NAMALWA (cell line): ENCODE results near the gene MAGI2.
"Not testable (repeated sequence)": the region's sequence is repeated elsewhere in the genome, so short reads cannot be mapped to it uniquely, and the experiment has no call there.

Experiments used
- DNase-seq: peaks from one replicate; pipeline ENCODE4 v3.0.0-alpha.2; 2015; ENCODE audit warnings: low spot score

The MAGI2 gene

GRCh38 chr7:78355834-78356233 lies 1097.6 kb downstream of the MAGI2 start:
- no peak for DNase-seq

- no peak for DNase-seq
These were observed 1102.5 kb downstream of the MAGI2 start for GRCh38 chr7:78350926-78351325.

GRCh38 chr7:78350391-78350790 lies 1103.1 kb downstream of the MAGI2 start:
- DNase-seq: no peak

GRCh38 chr7:78346827-78347226 lies 1106.6 kb downstream of the MAGI2 start:
- no peak for DNase-seq

GRCh38 chr7:78345979-78346378 lies 1107.5 kb downstream of the MAGI2 start:
- DNase-seq: no peak

- DNase-seq: no peak
These were observed 1108.1 kb downstream of the MAGI2 start for GRCh38 chr7:78345293-78345911.

- DNase-seq: no peak
These were observed 1119.0 kb downstream of the MAGI2 start for GRCh38 chr7:78334426-78334825.

- no peak for DNase-seq
These were observed 1119.7 kb downstream of the MAGI2 start for GRCh38 chr7:78333530-78334425.

- no peak for DNase-seq
These were observed 1124.3 kb downstream of the MAGI2 start for GRCh38 chr7:78329001-78329655.

GRCh38 chr7:78327718-78328117 lies 1125.7 kb downstream of the MAGI2 start:
- DNase-seq: no peak

- no peak for DNase-seq
These were observed 1126.6 kb downstream of the MAGI2 start for GRCh38 chr7:78326876-78327275.

- no peak for DNase-seq
These were observed 1127.3 kb downstream of the MAGI2 start for GRCh38 chr7:78326189-78326588.

GRCh38 chr7:78323118-78323517 lies 1130.3 kb downstream of the MAGI2 start:
- DNase-seq: no peak

GRCh38 chr7:78322231-78322630 lies 1131.2 kb downstream of the MAGI2 start:
- not testable (repeated sequence) for DNase-seq

GRCh38 chr7:78317371-78317770 lies 1136.1 kb downstream of the MAGI2 start:
- DNase-seq: no peak

- DNase-seq: no peak
These were observed 1137.4 kb downstream of the MAGI2 start for GRCh38 chr7:78316110-78316509.

- no peak for DNase-seq
These were observed 1138.3 kb downstream of the MAGI2 start for GRCh38 chr7:78315119-78315518.

GRCh38 chr7:78311181-78311580 lies 1142.3 kb downstream of the MAGI2 start:
- no peak for DNase-seq

- DNase-seq: no peak
These were observed 1145.6 kb downstream of the MAGI2 start for GRCh38 chr7:78307892-78308291.

GRCh38 chr7:78306634-78307033 lies 1146.8 kb downstream of the MAGI2 start:
- no peak for DNase-seq

- no peak for DNase-seq
These were observed 1152.1 kb downstream of the MAGI2 start for GRCh38 chr7:78301407-78301806.

GRCh38 chr7:78299088-78299487 lies 1154.4 kb downstream of the MAGI2 start:
- no peak for DNase-seq
